Measurements from ENCODE around the gene NEDD4L.

Gene NEDD4L

DNA sequence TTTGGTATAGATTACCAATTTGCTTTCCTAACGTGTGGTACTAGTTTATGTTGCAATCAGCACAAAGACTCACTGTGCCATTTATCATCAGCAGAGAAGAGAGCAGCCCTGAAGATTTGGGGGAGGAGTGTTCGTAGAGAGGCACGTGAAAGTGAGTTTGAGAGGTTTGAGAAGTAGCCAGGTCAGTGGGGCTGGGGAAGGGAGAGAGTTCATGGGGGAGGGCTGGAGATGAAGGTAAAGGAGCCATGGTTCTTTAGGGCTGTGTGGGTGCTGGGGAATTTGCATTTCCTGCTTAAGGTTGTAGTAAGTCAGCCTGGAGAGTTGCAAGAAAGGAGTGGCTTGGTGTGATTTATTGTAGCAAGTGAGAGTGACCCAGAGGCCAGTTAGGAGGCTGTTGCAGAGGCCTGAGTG lies 172.1 kb downstream of the NEDD4L start:
- no peak for DNase-seq

DNA sequence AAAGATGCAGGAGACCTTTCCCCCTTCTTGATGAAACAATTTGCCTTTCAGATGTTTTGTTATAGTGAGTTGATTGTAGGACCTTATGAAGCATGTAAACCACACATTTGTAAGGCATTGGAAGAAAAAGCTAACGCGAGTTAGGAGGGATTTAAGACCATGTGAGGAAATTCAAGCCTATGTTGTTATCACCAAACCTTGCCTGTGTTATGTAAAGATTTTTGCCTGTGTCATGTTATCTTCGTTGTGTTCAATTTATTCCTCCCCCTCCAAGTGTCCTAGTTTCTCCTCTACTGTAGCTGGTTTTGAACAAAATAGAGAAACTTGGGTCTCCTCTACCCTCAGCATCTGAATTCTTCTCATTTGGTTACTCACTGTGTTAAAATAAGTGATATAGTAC lies 173.0 kb downstream of the NEDD4L start:
- DNase-seq = no peak

DNA sequence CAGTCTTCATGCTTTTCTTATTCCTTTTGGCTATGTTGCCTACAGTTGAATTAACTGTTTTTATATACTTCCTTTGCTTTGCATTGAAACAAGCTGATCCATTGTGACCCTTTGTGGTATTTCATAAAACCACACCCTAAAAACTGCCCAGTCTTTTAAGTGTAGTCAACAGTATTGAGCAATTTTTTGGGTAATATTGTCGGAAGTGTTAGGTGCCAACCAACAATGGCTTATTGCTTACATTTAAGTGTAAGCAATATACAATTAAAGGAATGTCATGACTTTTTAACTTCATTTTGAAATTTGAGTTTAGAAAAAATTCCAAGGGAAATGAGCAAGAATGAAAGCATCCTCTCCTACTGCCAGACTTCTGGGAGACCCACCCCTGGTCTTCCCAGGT lies 174.1 kb downstream of the NEDD4L start:
- no peak for DNase-seq

DNA sequence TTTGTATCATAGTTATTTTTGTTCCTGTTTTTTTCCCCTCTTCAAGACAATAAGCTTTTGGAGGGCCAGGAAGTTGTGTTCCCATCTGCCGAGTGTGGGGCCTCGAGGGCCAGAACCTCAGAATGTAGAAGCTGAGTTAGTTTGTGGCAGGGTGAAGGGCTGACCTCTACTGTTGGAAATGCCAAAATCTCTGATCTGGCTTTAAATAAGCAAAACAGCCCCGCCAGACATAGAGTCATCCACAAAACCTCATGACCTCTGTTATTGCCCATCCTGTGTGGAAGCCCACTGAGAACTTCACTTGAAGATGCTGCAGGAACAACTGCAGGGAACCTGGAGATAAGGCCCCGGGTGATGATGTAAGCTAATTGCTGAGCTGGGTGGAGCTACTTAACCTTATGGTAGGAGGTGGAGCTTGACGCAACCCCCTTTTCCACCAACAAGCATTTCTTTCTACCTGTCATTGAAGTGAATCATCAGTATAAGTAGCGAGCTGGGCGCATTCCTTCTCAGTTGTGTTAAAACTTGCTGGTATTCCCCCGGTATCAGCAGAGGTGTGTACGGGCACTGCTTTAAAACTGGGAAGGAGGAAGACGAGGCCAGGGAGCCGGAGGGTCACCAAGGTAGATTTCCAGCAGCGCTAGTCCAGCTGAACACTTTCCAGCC lies 177.2 kb downstream of the NEDD4L start:
- no peak for DNase-seq

DNA sequence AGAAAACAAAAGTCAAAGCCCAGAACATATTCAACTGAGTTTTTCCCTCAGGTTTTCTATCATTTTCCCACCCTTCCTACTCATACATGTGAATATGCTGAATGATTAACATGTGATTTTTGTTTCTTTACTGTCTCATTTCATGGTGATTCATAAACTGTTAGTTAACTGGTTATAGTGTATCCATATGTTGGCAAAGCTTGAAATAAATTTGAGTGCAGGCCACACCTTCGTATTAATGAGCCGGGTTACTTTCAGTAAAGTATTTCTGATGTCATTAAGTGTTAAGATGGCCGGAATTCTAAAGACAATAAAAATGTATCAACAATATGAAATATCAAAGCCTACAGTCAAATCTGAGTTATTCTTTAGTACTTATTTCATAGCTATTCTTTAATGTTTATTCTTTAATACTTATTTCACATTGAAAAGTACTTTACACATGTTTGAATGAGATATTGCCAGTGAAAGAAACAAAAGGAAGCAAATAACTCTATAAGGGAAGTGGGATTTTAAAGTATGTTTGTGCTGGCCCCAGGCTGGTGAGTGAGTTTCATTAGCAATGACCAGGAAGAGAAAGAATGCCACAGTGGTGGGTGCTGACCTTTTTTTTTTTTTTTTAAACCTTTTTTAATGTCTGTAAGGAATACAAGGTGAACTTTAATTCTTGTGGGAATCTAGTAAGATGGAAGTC lies 178.6 kb downstream of the NEDD4L start:
- no peak for DNase-seq

DNA sequence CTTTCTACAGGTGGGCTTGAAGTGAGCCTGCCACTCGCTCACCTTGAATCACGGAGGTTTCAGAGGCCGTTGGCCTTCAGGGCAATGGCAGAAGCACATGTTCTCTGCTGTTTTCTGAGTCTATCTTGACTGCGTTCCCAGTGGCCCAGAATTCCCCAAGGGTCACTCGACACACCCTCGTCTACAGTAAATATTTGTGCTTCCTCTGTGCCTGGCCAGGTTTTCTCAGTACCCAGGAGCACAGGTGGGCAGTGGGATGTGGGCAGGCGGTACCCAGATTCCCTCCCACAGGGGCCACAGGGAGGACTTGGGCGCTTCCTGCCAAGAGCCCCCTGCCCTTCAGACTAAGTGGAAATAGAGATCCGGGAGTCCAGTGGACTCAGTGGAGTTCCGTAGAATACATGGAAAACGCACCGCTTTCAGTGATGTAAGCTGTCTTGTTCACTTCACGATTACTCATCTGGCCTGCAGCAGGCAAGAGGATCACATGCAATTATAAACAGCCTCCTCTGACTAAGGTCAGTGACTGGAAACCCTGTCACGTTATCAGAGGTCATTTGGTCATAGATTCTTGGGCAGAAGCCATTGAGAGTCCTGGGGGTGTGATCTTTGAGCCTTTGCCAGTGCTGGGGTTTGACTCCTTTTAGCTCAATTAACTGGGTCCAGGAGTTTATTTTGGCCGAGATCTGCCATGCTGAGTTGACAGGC lies 179.8 kb downstream of the NEDD4L start:
- DNase-seq = no peak

DNA sequence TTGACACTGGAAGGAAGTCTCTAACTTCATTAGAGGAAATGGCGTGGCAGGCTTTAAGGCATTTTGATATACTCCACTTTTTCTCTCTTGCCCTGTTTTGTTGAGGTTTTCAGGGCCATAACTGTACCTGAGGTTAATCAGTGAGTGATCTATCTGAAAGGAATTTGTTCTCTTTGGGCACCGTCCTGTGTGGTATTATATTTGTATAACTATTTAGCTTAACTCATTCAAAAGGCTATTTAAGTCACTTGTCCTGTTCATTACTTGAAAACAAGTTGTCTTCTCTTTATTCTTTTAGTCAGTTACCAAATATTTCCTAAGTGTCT lies 180.4 kb downstream of the NEDD4L start:
- DNase-seq = no peak

DNA sequence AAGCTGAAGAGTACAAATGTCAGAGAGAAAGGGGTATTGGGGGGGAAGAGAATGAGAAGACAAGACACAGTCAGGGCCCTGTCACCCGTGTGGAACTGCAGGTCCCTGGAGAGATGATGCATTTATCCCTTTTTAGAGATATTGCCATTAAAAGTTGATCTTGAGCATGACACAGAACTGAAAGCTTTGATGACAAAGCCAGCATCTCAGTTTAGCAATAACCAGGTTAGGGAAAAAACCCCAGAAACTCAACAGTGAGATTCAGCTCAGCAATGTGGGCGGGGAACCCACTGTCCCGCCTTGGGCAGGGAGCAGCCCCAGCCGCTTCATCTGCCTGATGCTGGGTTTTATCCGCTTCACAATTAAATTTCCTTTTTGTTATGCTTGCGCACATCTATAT lies 181.1 kb downstream of the NEDD4L start:
- DNase-seq = no peak

DNA sequence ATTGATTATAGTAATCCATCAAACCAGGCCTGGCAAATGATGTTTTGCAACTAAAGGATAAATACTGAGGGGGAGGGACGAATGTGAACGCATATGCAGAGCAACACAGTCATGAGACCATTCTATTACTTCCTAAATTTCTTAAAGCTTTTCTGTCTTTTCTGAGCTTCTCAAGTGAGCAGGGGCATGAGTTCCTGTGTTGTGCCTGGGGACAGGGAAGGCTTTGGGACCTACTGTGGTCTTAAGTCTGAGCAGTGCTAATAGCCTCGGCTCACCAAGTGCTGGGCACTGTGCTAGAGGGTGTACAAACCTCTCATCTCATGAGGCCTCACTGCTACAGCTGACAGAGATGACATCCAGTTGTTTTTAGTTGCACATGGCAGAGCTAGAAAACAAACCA lies 182.4 kb downstream of the NEDD4L start:
- no peak for DNase-seq

DNA sequence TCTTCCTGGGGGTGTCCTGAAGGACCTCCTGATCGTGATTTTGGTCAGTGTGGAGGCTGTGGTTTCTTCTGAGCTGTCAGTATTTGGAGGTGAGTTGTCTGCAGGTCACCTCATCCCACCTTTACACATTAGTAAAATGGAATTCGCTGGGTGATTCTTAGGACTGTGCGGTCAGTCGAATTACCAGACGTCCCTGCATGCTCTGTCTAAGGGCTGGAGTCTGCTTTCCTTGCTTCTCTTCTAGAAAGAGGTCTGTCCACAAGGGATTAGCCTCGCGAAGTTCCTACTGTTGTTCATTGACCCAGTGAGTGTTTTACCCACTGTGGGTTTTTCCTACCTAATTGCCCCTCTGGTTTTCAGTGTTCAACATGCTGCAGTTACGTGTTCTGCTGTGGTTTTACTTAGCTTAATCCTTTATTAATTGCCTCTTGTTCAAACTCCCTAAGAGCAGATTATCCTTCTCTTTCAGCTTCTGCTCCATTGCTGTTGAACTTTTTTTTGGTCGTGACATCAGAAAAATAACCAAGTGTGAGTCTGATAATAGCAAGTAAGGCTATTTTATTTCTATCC lies 183.4 kb downstream of the NEDD4L start:
- no peak for DNase-seq

DNA sequence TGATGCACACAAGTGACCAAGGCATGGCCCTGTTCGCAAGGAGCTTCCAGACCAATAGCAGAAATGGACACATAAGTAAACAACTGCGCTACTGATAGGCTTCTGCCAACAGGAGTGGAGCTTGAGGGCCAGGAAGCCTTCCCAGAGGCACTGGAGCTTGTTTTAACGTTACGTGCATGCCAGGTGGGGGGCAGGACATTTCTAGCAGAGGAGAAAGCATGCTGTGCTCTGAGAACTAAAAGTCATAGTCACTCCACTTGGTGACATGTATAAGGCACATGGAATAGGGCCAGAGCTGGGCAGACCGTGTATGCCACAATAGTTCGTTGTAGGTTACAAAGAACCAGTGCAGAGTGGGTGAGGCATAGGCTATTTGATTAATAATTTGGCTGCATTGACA lies 184.2 kb downstream of the NEDD4L start:
- no peak for DNase-seq

DNA sequence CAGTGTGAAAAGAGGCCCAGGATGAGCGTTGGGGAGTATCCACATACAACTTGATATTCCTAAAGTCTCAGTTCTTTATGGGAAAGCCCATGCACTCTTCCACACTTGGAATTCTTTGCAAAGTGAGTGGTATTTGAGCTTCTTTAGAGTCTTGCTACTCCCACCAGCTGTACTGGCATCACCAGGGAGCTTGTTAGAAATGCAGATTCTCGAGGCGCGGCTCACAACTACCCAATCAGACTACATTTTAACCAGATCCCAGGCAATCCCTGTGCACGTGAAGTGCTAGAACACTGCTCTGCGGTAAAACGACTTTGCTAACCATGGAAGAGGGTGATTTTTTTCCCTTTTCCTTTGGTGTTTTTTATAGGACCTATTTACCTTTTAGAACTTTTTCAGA lies 184.7 kb downstream of the NEDD4L start:
- no peak for DNase-seq

DNA sequence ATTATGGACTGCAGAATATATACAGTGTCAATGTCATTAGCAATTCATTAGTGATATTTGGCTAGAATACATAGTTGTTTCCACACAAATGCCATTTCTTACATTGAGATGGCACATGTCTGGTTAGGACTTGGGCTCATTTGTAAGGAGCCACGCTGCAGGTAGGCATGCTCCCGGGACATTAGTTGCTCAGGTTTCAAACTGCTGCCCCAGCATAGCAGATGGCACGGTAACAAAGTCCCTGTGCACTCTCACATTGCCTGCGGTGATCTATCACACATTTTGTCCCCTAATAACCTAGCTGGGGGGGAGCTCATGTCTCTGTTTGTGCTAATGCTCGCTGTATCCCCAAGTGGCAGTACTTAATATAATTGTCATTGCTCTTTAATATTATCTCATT lies 185.1 kb downstream of the NEDD4L start:
- no peak for DNase-seq

DNA sequence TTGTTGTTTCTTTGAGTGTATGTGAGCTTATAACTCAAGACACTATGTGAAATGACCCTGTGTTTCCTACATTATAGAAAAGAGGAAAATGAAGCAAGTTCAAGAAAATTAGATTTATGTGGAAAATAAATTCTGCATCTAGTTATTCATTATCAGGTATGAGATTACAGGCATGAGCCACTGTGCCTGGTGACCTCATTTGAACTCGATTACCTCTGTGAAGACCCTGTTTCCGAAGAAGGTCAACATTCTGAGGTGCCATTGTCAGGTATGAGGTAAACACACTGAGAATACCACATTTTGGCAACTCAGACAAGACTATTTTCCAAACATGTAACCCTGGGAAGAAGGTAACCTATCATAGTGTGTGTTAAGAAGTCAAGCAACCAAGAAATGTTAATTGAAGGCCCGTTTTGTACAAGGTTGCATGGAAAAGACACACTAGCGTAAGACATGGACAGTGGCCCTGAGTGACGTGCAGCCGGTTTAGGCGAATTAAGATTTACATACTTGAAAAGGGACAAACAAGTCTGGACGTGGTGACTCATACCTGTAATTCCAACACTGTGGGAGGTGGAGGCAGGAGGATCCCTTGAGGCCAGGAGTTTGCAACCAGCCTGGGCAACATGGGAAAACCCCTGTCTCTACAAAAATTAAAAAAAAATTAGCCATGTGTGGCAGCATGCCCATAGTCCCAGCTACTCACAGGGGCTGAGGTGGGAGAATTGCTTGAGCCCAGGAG lies 186.6 kb downstream of the NEDD4L start:
- DNase-seq = peak; percentile 20

DNA sequence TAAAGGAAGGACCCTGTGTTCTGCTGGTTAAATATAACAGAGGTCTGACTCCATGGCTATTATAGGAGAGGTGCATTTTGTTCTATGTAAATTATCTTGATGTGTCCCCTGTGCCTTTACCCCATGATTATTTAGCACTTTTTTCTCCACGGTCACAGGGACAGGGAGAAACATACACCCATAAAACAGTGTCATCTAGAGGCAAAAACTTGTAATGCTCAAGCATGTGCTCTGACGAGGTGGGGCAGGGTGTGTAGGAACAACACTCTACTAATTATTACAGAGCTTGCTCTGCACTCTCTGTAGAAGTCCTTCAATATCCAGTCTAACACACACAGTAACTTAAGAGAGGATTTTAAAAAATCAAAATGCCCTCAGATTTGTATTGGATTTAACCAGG lies 187.9 kb downstream of the NEDD4L start:
- no peak for DNase-seq

DNA sequence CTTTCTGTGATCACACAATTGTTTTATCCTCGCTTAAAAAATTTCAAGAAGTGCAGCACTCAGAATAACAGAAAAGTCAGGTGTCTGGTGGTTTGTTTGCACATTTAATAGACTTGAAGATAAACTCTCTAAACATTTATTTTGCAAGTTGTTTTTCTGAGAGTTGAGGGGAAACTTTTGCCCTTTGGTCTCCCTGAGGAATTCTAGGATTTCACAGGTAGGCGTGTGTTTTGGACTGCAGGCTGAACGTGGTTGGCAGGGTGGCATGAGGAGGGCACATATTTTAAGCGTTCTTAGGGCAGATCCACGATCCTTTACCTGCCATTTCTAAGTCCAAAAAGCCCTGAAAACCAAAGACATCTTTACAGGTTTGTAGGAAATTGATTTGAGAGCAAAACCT lies 188.6 kb downstream of the NEDD4L start:
- no peak for DNase-seq

DNA sequence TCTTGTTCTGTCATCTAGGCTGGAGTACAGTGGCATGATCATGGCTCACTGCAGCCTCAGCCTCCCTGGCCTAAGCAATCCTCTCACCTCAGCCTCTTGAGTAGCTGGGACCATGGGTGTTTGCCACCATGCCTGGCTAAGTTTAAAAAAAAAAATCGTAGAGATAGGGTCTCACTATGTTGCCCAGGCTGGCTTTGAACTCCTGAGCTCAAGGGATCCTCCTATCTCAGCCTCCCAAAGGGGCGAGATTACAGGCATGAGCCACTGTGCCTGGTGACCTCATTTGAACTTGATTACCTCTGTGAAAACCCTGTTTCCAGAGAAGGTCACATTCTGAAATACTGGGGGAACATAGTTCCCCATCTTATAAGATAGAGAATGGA lies 190.3 kb downstream of the NEDD4L start:
- DNase-seq = no peak

DNA sequence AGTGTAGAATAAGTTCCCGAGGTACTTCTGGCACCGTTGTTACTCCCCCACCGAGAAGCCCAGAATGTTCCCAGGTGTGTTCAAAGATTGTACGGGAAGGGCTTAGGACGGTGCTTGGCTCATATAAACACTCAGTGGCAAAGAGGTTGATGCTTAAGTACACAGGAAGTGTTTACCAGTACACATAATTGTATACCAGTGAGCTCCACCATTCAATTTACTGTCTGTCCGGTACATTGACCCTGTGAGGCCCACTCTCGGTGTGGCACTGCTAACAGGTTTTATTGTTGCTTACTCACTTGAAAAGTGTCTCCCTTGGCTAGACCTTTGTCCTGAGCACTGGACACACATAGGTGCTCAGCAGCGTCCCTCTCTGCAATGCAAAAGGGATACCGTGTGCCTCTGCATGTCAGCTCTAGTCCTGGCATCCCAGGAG lies 191.0 kb downstream of the NEDD4L start:
- no peak for DNase-seq

DNA sequence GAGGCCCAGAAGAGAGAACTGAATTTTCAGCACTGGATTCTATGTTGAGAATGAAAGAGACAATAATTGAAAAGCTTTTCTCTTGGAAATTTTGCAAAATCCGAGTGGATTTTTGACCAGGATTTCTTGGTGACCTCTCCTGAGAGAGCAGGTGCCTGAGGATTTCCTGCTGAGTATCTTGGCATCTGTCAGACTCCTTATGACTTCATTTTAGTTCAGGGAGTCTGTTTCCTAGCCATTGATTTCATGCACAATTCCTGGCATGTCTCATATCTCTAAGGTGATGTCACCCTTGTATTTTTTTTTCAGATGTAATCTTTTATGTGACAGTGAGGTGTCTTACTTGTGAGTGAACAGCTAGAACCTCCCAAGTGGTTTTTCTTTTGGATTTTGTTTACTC lies 195.9 kb downstream of the NEDD4L start:
- DNase-seq = no peak

DNA sequence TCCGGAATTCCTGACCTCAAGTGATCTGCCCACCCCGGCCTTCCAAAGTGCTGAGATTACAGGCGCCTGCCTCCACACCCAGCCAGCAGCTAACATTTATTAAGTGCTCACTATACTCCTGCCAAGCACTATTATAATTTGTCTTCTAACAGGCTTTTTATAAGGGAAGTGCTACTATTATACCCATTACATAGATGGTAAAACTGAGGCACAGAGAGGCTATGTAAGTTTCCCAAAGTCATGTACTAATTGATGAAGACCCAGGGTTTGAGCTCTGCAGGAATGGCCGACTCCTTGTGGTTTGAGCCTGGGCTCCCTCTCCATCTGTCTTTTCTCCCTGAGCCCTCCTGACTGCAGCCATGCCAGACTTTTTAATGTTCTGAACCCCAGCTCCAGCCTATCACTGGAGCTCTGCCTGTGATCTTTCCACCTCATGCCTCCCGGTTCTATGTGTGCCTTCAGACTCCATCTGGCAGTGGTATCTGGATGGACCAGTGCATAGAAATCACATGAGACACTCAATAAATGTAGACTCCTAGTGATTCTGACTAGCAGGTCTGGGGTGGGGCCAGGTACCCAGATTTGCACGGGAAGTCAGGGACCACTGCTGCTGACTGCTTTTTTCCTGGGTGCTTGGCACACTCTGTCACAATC lies 197.1 kb downstream of the NEDD4L start:
- DNase-seq = no peak

DNA sequence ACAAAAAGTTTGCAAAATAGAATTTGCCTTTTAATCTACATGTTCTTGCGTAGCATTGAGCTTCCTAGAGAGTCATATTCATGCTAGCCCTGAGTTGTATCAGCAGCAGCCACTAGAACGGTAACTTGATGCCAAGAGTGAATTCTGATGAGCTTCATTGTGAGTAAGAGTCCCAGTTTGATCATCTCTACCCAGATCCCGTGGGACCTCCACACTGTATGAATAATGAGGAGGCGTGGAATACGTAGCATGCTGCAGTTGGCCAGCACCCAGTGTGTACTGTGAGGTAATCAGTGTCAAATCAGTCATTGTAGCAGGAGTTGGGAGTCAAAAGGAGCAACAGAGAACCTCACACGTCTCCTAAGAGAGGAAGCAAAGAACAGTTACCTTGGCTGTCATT lies 197.9 kb downstream of the NEDD4L start:
- DNase-seq = no peak

DNA sequence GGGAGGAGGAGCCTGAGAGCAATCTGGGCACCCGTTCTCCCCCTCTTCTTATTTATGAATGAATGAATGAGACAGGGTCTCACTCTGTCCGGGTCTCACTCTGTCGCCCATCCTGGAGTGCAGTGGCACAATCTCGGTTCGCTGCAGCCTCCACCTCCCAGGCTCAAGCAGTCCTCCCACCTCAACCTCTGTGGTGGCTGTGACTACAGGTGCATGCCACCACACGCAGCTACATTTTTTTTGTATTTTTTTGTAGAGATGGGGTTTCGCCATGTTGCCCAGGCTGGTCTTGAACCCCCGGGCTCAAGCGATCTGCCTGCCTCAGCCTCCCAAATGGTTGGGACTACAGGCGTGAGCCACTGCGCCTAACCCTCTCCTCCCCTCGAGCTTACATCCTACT lies 198.4 kb downstream of the NEDD4L start:
- DNase-seq = no peak

DNA sequence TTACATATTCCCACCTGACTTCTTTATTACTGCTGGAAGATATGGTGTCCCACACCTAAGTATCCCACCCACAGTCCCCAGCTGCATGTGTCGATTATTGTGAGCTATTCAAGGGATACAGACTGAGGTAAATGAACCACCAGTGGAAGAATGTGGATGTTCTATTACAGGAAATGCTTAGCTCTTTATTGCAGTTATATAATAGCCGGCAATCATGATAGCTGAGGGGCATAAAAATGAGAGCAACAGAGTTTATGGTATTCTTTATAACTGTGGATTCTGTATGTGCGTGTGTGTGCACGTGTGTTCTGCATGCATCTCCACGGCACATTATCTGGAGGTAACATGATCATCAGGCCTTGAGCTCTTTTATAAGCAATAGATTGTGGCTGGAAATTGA lies 198.9 kb downstream of the NEDD4L start:
- no peak for DNase-seq

Data from NCI-H1048 (cell line).